Measurements from ENCODE around the gene UPF3A. TPM values are rescaled to one million over a fixed set of nuclear protein-coding genes. Genes with fewer than 3 reads are reported as not detected.

UPF3A gene
- total and polyA plus RNA-seq, 9 of the 15 experiments (the other 6 are each of a cell fraction or from before 2014, with no cell fraction given): 15.6 to 76.5 (median 40.9) TPM

GRCh38 chr13:114260814-114261213 lies 20.6 kb upstream of the UPF3A start:
- CTCF ChIA-PET (ENCODE audit: low intra/inter-chr PET ratio): no interaction called here
- H3K9me1 ChIP-seq (ENCODE audit: control insufficient read depth, insufficient read depth, low read length): no peaks in the 10 kb centered on the region
- H2AFZ ChIP-seq (ENCODE audit: low read depth, low read length): no peak overlapping the region
- no peak overlapping the region for H3K9ac ChIP-seq (ENCODE audit: insufficient read depth in 1 of 2, low read depth in 2 of 2, low read length in 2 of 2)
- no peaks in the 10 kb centered on the region for H3K27me3 ChIP-seq (ENCODE audit: control insufficient read depth in 2 of 2, insufficient read depth in 2 of 2, low read length in 2 of 2)
- no peak for TF ChIP-seq ZNF143 (CRISPR knock-in tag; IDR thresholded peaks at IDR 0.05)
- TF ChIP-seq OTX1 (CRISPR knock-in tag; IDR thresholded peaks at IDR 0.05): no peak
- no peak for TF ChIP-seq RUNX1 (IDR thresholded peaks at IDR 0.05; ENCODE audit: low read depth)
- no peak for TF ChIP-seq CBFA2T3 (IDR thresholded peaks at IDR 0.05)
- no peak for TF ChIP-seq TGIF2 (CRISPR knock-in tag; IDR thresholded peaks at IDR 0.05)
- TF ChIP-seq MIER1 (IDR thresholded peaks at IDR 0.05; ENCODE audit: low read depth): no peak
- no peak for TF ChIP-seq ZNF518B (CRISPR knock-in tag; IDR thresholded peaks at IDR 0.05)
- TF ChIP-seq FOXM1 (IDR thresholded peaks at IDR 0.05; ENCODE audit: low read depth): no peak
- TF ChIP-seq FOXM1 (CRISPR knock-in tag; IDR thresholded peaks at IDR 0.05; ENCODE audit: low read depth): no peak
- TF ChIP-seq HBP1 (CRISPR knock-in tag; IDR thresholded peaks at IDR 0.05): no peak
- no peak overlapping the region for H3K4me2 ChIP-seq (ENCODE audit: insufficient read depth, low read length)
- POLR2A ChIA-PET: interaction anchor here (1.0 to 1.3 kb wide), 2 partner anchors 8 to 21 kb away, joined by 3 read pairs; no protein-coding TSS in a partner anchor
- in situ Hi-C loops (cut with MboI) (no loop called here), intact Hi-C loops (cut with micrococcal nuclease) (no loop called here)
- BruUV-seq (replicated peaks): TSS peak; percentile 16
- peaks cover 98% of the 10 kb centered on the region for H3K36me3 ChIP-seq (ENCODE audit: control insufficient read depth, insufficient read depth, low read length)
- WGBS (ENCODE audit: insufficient coverage, low coverage, missing lambda C conversion rate): 90% methylated on average over 3 of the region's 3 CpGs
- H3K79me2 ChIP-seq (ENCODE audit: control insufficient read depth, insufficient read depth, low read length): no peaks in the 10 kb centered on the region
- no peak overlapping the region for H3K27ac ChIP-seq (ENCODE audit: extremely low read depth, low read depth, low read length)
- DNase-seq (ENCODE audit: extremely low read depth in 1 of 4, low spot score in 3 of 4) (no peak), ATAC-seq (no peak), FAIRE-seq (no peak)
- no peak overlapping the region for H3K4me3 ChIP-seq
- no peaks in the 10 kb centered on the region for H4K20me1 ChIP-seq (replicated peaks; ENCODE audit: control insufficient read depth, insufficient read depth, low read length)
- no peaks in the 10 kb centered on the region for H3K4me1 ChIP-seq (replicated peaks in 1 of 2; ENCODE audit: control insufficient read depth in 2 of 2, insufficient read depth in 2 of 2, low read length in 2 of 2)
- no peaks in the 10 kb centered on the region for H3K9me3 ChIP-seq (replicated peaks; ENCODE audit: control insufficient read depth, insufficient read depth, low read depth, low read length)

Data from K562 (cell line).